Activated T-cell treated with anti-CD3 and anti-CD28 coated beads, Interleukin-2, amount 50 U/mL, for 24 hours (primary cell): Measurements from ENCODE around the gene ABLIM3.

Source experiments
- DNase-seq: peaks from one replicate; pipeline ENCODE4 v3.0.0-alpha.2; 2020
- H3K27ac Mint-ChIP-seq: 2 replicates; pipeline ENCODE4 v1.8.0; 2020; ENCODE audit warnings: mild to moderate bottlenecking, mixed read lengths
- H3K27me3 Mint-ChIP-seq: 2 replicates; pipeline ENCODE4 v1.8.0; 2020; ENCODE audit warnings: mixed read lengths
- H3K36me3 Mint-ChIP-seq: 2 replicates; pipeline ENCODE4 v1.8.0; 2020; ENCODE audit warnings: low read depth, mixed read lengths
- H3K4me1 Mint-ChIP-seq: 2 replicates; pipeline ENCODE4 v1.8.0; 2020; ENCODE audit warnings: low read depth, mixed read lengths
- H3K4me3 Mint-ChIP-seq: 2 replicates; pipeline ENCODE4 v1.8.0; 2020; ENCODE audit warnings: mild to moderate bottlenecking, moderate library complexity, mixed read lengths
- H3K9me3 Mint-ChIP-seq: 2 replicates; pipeline ENCODE4 v1.8.0; 2020; ENCODE audit warnings: mixed read lengths

ABLIM3 gene

DNA sequence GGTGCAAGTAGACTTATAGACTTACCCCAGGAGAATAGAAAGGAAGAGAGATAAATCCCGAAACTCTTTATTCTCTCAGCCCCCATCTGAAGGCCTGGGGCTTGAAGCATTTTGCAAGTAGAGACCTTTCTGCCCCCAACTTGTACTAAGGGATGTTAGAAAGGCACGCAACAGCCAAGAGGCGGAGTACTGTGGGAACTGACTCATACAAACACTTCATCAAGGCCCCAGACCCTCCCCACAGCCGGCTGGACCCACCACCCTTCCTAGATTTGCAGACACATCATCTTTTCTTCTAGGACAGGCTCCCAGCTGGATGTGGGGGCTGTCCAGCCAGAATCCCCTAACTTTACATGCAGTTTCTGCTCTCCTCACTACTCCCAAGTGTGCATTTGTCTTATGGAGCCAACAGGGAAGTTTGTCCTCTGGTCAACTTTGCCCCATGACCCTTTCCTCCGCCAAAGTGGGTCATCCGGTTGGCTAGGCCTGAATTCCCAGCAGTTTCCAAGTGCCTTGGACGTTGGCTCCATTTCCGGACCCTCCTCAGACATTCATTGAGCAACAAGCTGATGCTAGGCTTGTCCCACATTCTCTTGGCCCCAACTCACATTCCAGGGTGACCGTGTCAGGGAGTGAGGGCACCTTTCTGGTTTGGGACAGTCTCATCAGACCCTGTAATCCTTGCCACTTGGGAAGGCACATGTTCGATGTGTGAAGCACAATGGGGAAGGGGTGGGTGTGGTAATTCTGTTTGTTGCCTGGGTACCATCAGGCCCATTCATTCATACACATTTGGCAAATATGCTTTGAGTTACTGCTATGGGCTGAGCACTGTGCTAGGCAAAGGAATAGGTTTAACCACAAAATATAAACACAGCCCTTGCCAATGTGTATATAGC is 64.6 kb downstream of the ABLIM3 start:
- Mint-ChIP-seq H3K9me3 (no peaks in the 10 kb centered on the region), H3K27ac (no peak overlapping the region), H3K27me3 (no peaks in the 10 kb centered on the region), H3K36me3 (no peaks in the 10 kb centered on the region), H3K4me3 (no peak overlapping the region), H3K4me1 (peaks cover 1% of the 10 kb centered on the region)
- DNase-seq, result no peak

DNA sequence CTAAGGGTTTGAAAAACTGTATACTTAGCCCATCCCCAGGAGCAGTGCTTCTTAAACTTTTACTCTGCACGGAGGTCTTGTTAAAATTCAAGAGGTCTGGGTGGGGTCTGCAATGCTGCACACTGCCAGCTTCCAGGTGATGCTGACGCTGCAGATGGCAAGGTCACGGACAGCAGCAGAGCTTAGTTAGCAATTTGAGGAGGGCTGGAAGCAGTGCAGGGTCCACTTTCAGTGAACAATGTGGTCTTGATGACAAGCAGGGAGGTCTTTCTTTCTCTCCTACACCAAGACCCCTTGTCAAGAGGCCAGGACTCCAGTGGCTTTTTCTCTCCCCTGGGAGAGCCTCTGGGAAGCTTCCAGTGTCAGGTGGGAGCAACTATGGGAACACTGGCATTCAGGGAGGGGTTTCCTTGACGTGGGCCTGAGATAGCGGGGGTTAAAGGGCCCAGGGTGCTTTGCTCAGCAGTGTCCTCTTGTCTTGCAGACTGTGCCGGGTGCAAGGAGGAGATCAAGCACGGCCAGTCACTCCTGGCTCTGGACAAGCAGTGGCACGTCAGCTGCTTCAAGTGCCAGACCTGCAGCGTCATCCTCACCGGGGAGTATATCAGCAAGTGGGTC is 65.3 kb downstream of the ABLIM3 start:
- Mint-ChIP-seq H3K27me3 (no peaks in the 10 kb centered on the region), H3K36me3 (no peaks in the 10 kb centered on the region), H3K4me3 (no peak overlapping the region), H3K4me1 (peaks cover 7% of the 10 kb centered on the region), H3K9me3 (no peaks in the 10 kb centered on the region), H3K27ac (no peak overlapping the region)
- DNase-seq, result no peak

DNA sequence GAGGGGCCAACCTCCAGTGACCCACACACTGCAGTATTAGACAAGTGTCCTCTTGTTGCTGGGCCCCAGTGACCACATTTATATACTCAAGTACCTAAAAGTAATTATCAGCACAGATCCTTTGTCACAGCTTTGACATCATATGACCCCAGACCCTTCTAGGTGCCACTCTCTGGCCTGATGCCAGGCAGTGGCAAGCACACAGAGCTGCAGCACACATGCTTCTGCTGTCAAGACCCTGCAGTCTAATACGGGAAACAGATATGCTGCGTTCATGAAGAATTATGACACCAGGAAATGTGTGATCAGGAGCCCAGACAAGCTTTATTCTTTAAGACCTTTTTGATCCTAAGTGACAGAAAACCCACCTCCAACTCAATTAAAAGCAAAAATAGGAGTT is 66.5 kb downstream of the ABLIM3 start:
- no peak overlapping the region for H3K27ac Mint-ChIP-seq
- peaks cover 14% of the 10 kb centered on the region for H3K4me1 Mint-ChIP-seq

DNA sequence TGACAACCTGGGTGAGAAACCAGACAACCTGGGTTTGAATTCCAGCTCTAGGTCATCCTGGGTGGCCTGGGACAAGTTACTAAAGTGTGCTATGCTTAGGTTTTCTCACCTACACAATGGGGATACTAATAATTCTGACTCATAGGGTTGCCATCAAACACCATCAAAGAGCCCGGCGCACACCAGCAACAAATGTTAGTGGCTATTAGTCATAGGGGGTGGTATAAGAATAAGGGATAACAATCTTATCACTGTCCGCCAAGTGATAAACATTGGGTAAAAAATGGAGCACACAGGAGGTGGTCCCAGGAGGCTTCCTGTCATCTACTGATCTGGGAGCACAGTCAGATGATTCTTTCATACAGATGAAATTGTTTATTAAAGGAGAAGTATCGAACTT is 68.9 kb downstream of the ABLIM3 start:
- H3K4me3 Mint-ChIP-seq, result no peak overlapping the region
- no peak overlapping the region for H3K27ac Mint-ChIP-seq
- DNase-seq, result no peak
- H3K36me3 Mint-ChIP-seq, result no peaks in the 10 kb centered on the region
- H3K9me3 Mint-ChIP-seq, result no peaks in the 10 kb centered on the region
- H3K4me1 Mint-ChIP-seq, result peaks cover 14% of the 10 kb centered on the region
- no peaks in the 10 kb centered on the region for H3K27me3 Mint-ChIP-seq

More for the DNA sequence above, 66.5 kb downstream of the ABLIM3 start:
- no peak for DNase-seq
- Mint-ChIP-seq H3K9me3 (no peaks in the 10 kb centered on the region), H3K36me3 (no peaks in the 10 kb centered on the region), H3K27me3 (no peaks in the 10 kb centered on the region), H3K4me3 (no peak overlapping the region)

DNA sequence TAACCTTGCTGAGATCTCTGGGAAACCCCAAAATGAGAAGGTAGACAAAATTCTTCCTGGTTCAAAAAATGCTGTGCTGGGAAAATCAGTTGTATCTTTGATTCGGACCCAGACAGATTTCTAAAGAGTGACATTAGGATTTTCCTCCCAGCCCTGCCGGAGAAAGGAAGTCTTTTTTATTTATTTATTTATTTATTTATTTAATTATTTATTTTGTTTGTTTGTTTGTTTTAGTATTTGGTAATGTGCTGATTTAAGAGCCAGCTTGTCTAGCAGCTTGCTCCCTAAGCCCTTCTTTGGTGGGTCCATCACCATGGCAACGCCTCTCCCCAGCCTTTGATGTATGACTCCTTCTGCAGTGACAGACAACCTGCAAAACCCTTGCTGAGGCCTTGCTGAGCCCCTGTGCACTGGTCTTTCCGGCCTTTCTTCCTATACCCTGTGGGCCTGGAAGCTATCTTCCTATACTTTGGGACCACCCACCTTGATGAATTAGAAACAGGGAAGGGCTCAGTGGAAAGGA is 69.7 kb downstream of the ABLIM3 start:
- Mint-ChIP-seq H3K27ac (no peak overlapping the region), H3K4me1 (peaks cover 14% of the 10 kb centered on the region), H3K27me3 (no peaks in the 10 kb centered on the region), H3K36me3 (no peaks in the 10 kb centered on the region), H3K9me3 (no peaks in the 10 kb centered on the region), H3K4me3 (no peak overlapping the region)
- DNase-seq, result no peak

DNA sequence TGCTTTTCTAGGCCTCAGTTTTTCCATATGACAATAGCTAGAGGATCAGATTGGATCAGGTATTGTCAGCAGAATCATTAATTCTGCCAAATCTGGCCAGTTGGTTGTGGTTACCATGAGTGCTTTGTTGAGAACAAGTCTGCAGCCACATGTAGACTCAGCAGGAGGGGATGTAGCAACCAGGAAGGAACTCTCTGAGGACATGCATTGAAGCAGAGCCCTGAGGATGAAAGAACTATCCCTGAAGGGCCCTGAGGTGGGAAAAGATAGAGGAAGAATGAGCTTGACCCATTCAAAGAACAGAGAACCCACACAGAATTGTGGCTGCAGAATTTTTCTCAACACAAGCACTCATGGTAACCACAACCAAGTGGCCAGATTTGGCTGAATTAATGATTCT is 70.3 kb downstream of the ABLIM3 start:
- Mint-ChIP-seq H3K36me3 (no peaks in the 10 kb centered on the region), H3K4me3 (no peak overlapping the region), H3K27ac (no peak overlapping the region), H3K9me3 (no peaks in the 10 kb centered on the region), H3K4me1 (peaks cover 14% of the 10 kb centered on the region), H3K27me3 (no peaks in the 10 kb centered on the region)
- DNase-seq, result no peak

DNA sequence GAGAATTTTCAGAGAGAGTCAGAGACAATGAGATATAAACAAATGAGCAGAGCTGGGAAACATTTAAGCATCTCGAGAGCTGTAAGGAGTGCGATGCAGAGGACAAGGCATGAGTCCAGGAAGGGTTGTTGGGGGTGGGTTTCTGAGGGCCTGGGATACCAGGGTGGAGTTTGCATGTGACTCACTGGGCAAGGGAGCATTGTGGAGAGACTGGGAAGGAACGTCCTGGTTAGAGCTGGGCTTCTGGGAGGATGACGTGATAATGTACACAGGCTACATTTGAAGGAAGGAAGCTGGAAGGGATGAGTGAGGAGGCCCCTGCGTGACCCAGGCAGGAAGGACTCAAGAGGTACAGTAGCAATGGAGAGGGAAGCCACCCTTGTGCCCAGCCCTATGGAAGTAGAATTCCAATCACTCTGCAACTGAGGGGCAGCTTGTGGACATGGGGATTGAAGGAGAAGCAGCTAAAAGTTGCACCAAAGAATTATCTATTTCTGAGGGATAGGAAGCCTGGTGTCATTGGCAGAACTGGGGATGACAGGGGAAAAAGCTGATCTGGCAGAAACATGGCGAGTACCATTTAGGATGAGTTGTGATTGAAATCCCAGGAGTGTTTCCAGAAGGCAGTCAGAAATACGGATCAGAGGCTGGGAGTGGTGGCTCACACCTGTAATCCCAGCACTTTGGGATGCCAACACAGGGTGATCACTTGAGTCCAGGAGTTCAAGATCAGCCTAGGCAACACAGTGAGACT is 71.1 kb downstream of the ABLIM3 start:
- no peak overlapping the region for H3K27ac Mint-ChIP-seq
- H3K4me1 Mint-ChIP-seq, result peaks cover 14% of the 10 kb centered on the region
- DNase-seq, result no peak
- no peaks in the 10 kb centered on the region for H3K36me3 Mint-ChIP-seq
- no peaks in the 10 kb centered on the region for H3K27me3 Mint-ChIP-seq
- no peaks in the 10 kb centered on the region for H3K9me3 Mint-ChIP-seq
- H3K4me3 Mint-ChIP-seq, result no peak overlapping the region

DNA sequence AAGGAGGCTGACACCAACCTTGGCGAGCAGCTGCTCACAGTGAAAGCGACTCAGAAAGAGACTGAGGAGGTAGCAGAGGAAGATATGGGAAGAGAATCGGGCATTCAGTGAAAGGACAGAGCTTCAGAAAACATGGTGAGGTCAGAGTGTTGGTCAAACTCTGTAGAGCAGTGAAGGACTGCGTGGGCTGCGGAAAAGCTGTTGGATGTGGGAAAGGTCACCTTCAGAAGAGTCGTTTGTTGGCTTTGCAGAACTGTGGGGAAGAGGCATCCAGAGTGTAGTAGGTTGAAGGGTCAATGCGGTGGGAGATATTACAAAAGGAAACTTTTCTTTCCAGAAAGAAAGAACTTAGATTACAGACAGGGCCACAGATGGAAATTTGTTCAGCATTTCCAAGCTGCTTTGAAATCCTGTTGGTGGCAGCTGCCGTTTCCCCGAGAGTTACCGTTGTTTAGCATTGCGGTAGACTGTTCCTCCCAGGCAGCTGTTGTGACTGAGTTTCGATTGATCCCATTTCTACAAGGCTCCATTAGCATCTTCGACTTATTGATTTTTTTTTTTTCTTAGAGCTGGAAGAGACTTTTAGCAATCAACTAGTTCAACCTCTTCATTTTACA is 72.1 kb downstream of the ABLIM3 start:
- Mint-ChIP-seq H3K4me1 (peaks cover 14% of the 10 kb centered on the region), H3K27me3 (no peaks in the 10 kb centered on the region), H3K36me3 (no peaks in the 10 kb centered on the region), H3K9me3 (no peaks in the 10 kb centered on the region), H3K27ac (no peak overlapping the region), H3K4me3 (no peak overlapping the region)
- DNase-seq, result no peak

DNA sequence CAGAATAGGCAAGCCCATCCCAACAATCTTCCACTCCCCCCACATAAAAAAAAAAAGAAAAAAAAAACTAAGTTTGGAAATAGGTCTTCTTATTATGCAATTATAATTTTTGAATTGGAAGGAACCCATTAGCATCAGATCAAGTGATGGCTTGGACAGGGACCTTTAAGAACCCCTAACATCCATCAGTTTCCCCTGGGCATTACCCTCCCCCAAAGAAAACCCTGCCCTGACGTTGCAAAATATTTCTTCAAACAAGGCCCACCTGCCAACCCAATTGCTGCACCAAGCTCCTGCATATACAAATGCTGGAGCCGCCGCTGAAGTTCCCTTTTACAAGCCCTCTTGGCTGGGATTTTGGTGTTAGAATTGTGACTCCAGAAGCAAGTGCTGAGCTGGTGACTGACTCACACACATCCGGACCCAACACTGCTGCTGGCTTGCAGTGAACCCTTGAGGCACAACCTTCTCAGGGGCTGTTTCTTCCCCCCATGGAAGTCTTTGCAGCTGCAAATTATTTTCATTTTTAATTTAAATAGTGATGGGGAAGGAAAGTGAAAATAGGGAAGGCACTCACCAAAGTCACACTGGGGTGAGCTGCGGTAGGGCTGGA is 74.3 kb downstream of the ABLIM3 start:
- H3K36me3 Mint-ChIP-seq, result no peaks in the 10 kb centered on the region
- no peak for DNase-seq
- no peaks in the 10 kb centered on the region for H3K27me3 Mint-ChIP-seq
- no peak overlapping the region for H3K4me3 Mint-ChIP-seq
- H3K4me1 Mint-ChIP-seq, result peaks cover 14% of the 10 kb centered on the region
- no peaks in the 10 kb centered on the region for H3K9me3 Mint-ChIP-seq
- H3K27ac Mint-ChIP-seq, result no peak overlapping the region

DNA sequence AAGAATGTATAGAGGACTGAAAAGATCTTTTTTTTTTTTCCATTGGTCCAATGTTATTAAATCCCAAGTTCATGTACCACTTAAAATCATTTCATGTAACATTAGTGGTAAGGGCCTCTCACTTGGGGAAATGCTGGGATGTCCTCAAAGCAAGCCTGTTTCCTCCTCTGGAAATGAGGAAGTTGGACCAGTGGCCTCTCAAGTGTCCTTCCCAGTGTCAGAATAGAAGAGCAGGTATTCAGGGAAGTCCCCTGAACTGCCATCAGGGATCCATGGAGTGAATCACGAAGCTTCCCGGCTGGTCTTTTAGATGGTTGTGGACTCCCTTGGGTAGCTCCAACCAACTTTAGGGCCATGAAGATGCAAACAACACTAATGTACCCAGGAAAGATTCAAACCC is 75.2 kb downstream of the ABLIM3 start:
- H3K4me3 Mint-ChIP-seq, result no peak overlapping the region
- H3K27me3 Mint-ChIP-seq, result no peaks in the 10 kb centered on the region
- peaks cover 9% of the 10 kb centered on the region for H3K4me1 Mint-ChIP-seq
- no peaks in the 10 kb centered on the region for H3K9me3 Mint-ChIP-seq
- no peaks in the 10 kb centered on the region for H3K36me3 Mint-ChIP-seq
- no peak for DNase-seq
- H3K27ac Mint-ChIP-seq, result no peak overlapping the region

DNA sequence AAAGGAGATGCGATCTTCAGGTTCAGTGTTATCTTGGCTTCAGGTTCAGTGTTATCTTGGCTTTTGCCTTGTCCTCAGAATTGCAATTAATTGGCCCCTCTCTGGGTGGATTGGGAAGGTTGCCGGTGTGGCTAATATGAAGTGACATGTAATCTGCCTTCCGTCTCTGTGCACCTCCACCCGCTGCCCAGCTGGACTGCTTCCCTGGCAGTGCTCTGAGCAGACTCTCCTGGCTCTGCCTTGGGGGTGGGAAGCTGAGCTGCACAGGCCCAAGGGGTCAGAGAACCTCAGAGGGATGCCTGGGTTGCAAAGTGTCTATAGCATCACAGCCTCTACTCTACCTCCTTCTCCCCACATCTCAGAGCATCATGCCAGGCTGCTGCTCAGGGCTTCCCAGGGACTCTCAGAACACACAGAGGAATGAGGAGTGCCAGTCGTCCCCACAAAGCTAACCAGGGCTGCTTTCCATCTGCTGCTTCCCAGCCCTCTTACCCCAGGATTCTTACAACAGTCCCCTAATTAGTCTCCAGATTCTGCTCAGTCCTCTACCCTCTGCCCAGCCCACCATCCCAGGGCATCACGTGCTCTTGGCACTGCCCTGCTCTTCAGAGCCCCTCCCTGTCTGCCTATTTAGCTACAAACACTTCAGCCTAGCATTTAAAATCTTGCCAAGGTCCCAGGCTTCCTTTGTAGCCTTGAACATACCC is 76.0 kb downstream of the ABLIM3 start:
- Mint-ChIP-seq H3K4me3 (no peak overlapping the region), H3K27ac (no peak overlapping the region), H3K9me3 (no peaks in the 10 kb centered on the region), H3K4me1 (peaks cover 1% of the 10 kb centered on the region), H3K36me3 (no peaks in the 10 kb centered on the region), H3K27me3 (no peaks in the 10 kb centered on the region)
- DNase-seq, result no peak

DNA sequence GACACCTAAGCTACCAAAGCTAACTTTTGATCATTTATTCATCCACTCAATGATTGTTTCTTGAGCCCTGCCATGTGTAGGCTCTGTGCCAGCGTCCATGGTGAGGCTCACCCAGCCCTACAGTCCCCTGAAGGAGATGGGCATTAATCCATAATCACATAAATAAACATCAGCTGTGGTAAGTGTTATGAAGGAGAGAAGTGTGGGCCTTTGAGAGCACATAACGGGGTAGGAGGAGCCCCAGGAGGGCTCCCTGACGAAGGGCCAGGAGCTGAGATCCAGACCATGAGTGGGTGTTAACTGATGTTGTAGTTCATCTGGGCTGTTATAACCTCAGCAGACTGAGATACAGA is 76.5 kb downstream of the ABLIM3 start:
- no peak for DNase-seq
- H3K36me3 Mint-ChIP-seq, result no peaks in the 10 kb centered on the region
- no peaks in the 10 kb centered on the region for H3K9me3 Mint-ChIP-seq
- no peaks in the 10 kb centered on the region for H3K27me3 Mint-ChIP-seq
- no peaks in the 10 kb centered on the region for H3K4me1 Mint-ChIP-seq
- no peak overlapping the region for H3K4me3 Mint-ChIP-seq
- H3K27ac Mint-ChIP-seq, result no peak overlapping the region

DNA sequence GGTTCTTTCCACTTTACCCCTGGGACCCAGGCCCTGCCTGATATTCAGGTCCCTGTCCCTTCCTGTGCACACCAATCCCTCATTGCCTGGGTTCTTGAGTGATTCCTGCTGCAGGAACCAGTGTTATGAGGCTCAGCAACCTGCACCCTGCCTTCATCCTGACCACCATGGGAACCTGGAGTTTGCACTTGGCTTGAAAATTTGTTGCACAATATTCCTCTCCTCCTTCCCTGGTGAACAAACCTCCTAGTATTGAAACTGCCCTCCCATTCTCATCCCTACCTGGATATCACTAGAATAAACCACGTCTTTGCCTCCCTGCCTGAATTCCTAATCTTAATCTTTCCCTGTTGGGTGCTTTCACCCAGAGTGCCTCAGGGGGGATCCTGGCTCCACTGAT is 78.3 kb downstream of the ABLIM3 start:
- no peak for DNase-seq
- H3K36me3 Mint-ChIP-seq, result no peaks in the 10 kb centered on the region
- H3K4me1 Mint-ChIP-seq, result no peaks in the 10 kb centered on the region
- no peaks in the 10 kb centered on the region for H3K9me3 Mint-ChIP-seq
- H3K4me3 Mint-ChIP-seq, result no peak overlapping the region
- H3K27ac Mint-ChIP-seq, result no peak overlapping the region
- no peaks in the 10 kb centered on the region for H3K27me3 Mint-ChIP-seq

DNA sequence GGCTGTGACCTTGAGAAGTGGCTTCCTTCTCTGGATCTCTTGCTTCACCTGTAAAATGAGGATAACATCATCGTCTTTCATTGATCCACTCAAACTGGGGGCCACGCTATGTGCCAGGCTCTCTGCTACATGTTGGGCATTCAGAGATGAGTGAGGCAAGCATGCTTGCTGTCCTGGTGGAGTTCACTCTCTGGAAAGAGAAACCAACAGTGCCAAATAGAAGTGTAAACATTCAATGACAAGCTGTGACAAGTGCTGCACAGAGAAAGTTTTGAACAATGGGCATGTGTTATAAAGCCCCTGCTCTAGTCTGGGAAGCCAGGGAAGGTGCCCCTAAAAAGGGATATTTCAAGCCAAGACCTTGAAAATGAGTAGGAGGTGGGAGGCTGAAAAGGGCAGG is 79.5 kb downstream of the ABLIM3 start:
- DNase-seq, result no peak
- H3K27ac Mint-ChIP-seq, result no peak overlapping the region

More for the DNA sequence above, 79.5 kb downstream of the ABLIM3 start:
- Mint-ChIP-seq H3K4me1 (no peaks in the 10 kb centered on the region), H3K36me3 (no peaks in the 10 kb centered on the region), H3K27me3 (no peaks in the 10 kb centered on the region), H3K4me3 (no peak overlapping the region), H3K9me3 (no peaks in the 10 kb centered on the region)
